K562 (cell line): Measurements from ENCODE around the gene AHSA1. TPM values are rescaled to one million over a fixed set of nuclear protein-coding genes. Genes with fewer than 3 reads are reported as not detected.
A peak's percentile ranks its signal among the peaks of the same experiment; 100 is the strongest.

Experiments used
- ATF3 ChIP-seq, 2 experiments: fragments of 450-650 bp in 1 of 2; sonication (generic) in 1 of 2; formaldehyde crosslinking in 1 of 2; IDR thresholded peaks in 1 of 2; conservative IDR thresholded peaks in 1 of 2; 2 replicates each; pipeline versions ENCODE4 v1.6.1 to v1.8.1; 2016 to 2023; ENCODE audit warnings: mild to moderate bottlenecking in 2 of 2, moderate library complexity in 2 of 2, inconsistent platforms in 1 of 2, missing genetic modification reagents in 1 of 2
- ATF4 ChIP-seq: fragments of 450-650 bp; formaldehyde crosslinking; IDR thresholded peaks from 2 replicates; pipeline ENCODE4 v1.4.0; 2022; ENCODE audit warnings: mild to moderate bottlenecking, moderate library complexity
- EP400 ChIP-seq: fragments of 450-650 bp; IDR thresholded peaks from 2 replicates; pipeline ENCODE4 v1.6.1; 2017; ENCODE audit warnings: antibody characterized with exemption, mild to moderate bottlenecking, moderate library complexity
- HDAC6 ChIP-seq: IDR thresholded peaks from 2 replicates; pipeline ENCODE4 v1.6.1; 2012; ENCODE audit warnings: low read depth, mild to moderate bottlenecking, control low read depth, inconsistent platforms, low read length, moderate library complexity
- HNRNPUL1 ChIP-seq: fragments of 200-400 bp; formaldehyde crosslinking; IDR thresholded peaks from 2 replicates; pipeline ENCODE4 v1.6.1; 2017; ENCODE audit warnings: low read length
- L3MBTL2 ChIP-seq: fragments of 450-650 bp; IDR thresholded peaks from 2 replicates; pipeline ENCODE4 v1.6.1; 2016; ENCODE audit warnings: mild to moderate bottlenecking, moderate library complexity
- NUFIP1 ChIP-seq: fragments of 450-650 bp; IDR thresholded peaks from 2 replicates; pipeline ENCODE4 v1.6.1; 2018; ENCODE audit not compliant: partially characterized antibody
- PRMT5 ChIP-seq: sonication (generic); formaldehyde crosslinking; IDR thresholded peaks from 2 replicates; pipeline ENCODE4 v1.5.0; 2020; ENCODE audit warnings: missing genetic modification reagents
- TRIM28 ChIP-seq: fragments of 450-650 bp; IDR thresholded peaks from 2 replicates; pipeline ENCODE4 v1.6.1; 2017
- UBTF ChIP-seq, 2 experiments: IDR thresholded peaks; 2 replicates each; pipeline ENCODE4 v1.6.1; 2012; ENCODE audit warnings: improper control_type of control experiment in 2 of 2, low read depth in 2 of 2, low read length in 2 of 2, borderline replicate concordance in 1 of 2
- ZFP1 ChIP-seq: fragments of 450-650 bp; formaldehyde crosslinking; IDR thresholded peaks from 2 replicates; pipeline ENCODE4 v1.4.0; 2020; ENCODE audit warnings: mild to moderate bottlenecking, mixed read lengths
- ZNF24 ChIP-seq: fragments of 450-650 bp; IDR thresholded peaks from 2 replicates; pipeline ENCODE4 v1.6.1; 2016
- ZNF384 ChIP-seq: IDR thresholded peaks from 2 replicates; pipeline ENCODE4 v1.6.1; 2012; ENCODE audit warnings: low read depth, low read length, improper control_type of control experiment
- polyA plus RNA-seq, 8 experiments: library from polyadenylated mRNA; depleted of rRNA in 4 of 8; stranded (reverse) in 5 of 8; unstranded in 3 of 8; fragments of >200 nt; fragmentation: Nextera tagmentation in 2 of 8; fragmentation: Illumina TruSeq in 1 of 8; extraction: Ambion mirVana in 2 of 8; extraction: Trizol in 1 of 8; gene quantifications; 2 replicates each; pipeline versions ENCODE4 v1.2.1 to v1.2.3, GENCODE V29; 2011 to 2014; ENCODE audit warnings: inconsistent platforms in 1 of 8, missing spikeins in 1 of 8
- total RNA-seq, 7 experiments: library from RNA; depleted of rRNA in 6 of 7; stranded (reverse); fragments of >200 nt in 6 of 7; fragmentation: Illumina TruSeq in 2 of 7; extraction: Trizol in 2 of 7; gene quantifications; 2 replicates each; pipeline versions ENCODE4 v1.2.1 to v1.2.3, GENCODE V29; 2011 to 2021; ENCODE audit warnings: low replicate concordance in 1 of 7

Gene AHSA1
- total and polyA plus RNA-seq, 9 of the 15 experiments (the other 6 are each of a cell fraction or from before 2014, with no cell fraction given) = 41.4 to 317 (median 184) TPM

GRCh38 chr14:77498120-77498979, 40.5 kb downstream of the AHSA1 start, which contains the start of gene ISM2 (continued):
- TF ChIP-seq ATF3 (IDR thresholded peaks at IDR 0.05) (no peak), ATF3 (CRISPR knock-in tag; conservative IDR thresholded peaks at IDR 0.05) (no peak), ZNF24 (no peak), NUFIP1 (no peak), EP400 (no peak), ATF4 (CRISPR knock-in tag) (no peak), UBTF (IDR thresholded peaks at IDR 0.05; ENCODE audit: borderline replicate concordance in 1 of 2, low read depth in 2 of 2, low read length in 2 of 2) (peak in 1 of 2 experiments; percentile 39; a peak in 1 of 4 replicates), ZFP1 (CRISPR knock-in tag) (no peak), PRMT5 (CRISPR knock-in tag) (no peak), ZNF384 (no peak), L3MBTL2 (peak; percentile 42; the same call in 1 of the 2 replicates), HDAC6 (no peak), TRIM28 (no peak), HNRNPUL1 (no peak)
